ENCODE results near the gene PARG.

- no peak for TF ChIP-seq CTCF (IDR thresholded peaks at IDR 0.05)
- TF ChIP-seq POLR2AphosphoS5 (IDR thresholded peaks at IDR 0.05; ENCODE audit: insufficient read depth in 1 of 2, low read depth in 1 of 2) = no peak
- TF ChIP-seq POLR2A (IDR thresholded peaks at IDR 0.05) = no peak
These were observed 150.7 kb downstream of the PARG start for GRCh38 chr10:49791100-49791499.
